Pons (tissue), 1 donor: Measurements from ENCODE around the gene CACNA2D3.

Experiments
- DNase-seq: peaks from one replicate; pipeline ENCODE4 v3.0.0-alpha.2; 2016; ENCODE audit warnings: low spot score

CACNA2D3 gene

GRCh38 chr3:54849360-54849759 lies 727.0 kb downstream of the CACNA2D3 start:
- no peak for DNase-seq

GRCh38 chr3:54850484-54851018 lies 728.2 kb downstream of the CACNA2D3 start:
- no peak for DNase-seq

GRCh38 chr3:54853573-54854404 lies 731.4 kb downstream of the CACNA2D3 start:
- DNase-seq = peak; percentile 60

- no peak for DNase-seq
Observed at GRCh38 chr3:54856271-54856670, 733.9 kb downstream of the CACNA2D3 start.

- DNase-seq = no peak
Observed at GRCh38 chr3:54857343-54857742, 735.0 kb downstream of the CACNA2D3 start.

- DNase-seq = no peak
Observed at GRCh38 chr3:54858093-54858785, 735.9 kb downstream of the CACNA2D3 start.

- no peak for DNase-seq
Observed at GRCh38 chr3:54859184-54859583, 736.8 kb downstream of the CACNA2D3 start.

- no peak for DNase-seq
Observed at GRCh38 chr3:54861248-54862067, 739.1 kb downstream of the CACNA2D3 start.

- DNase-seq = no peak
Observed at GRCh38 chr3:54862526-54862925, 740.2 kb downstream of the CACNA2D3 start.

GRCh38 chr3:54863366-54863765 lies 741.0 kb downstream of the CACNA2D3 start:
- no peak for DNase-seq

- DNase-seq = no peak
Observed at GRCh38 chr3:54863786-54864185, 741.4 kb downstream of the CACNA2D3 start.

- no peak for DNase-seq
Observed at GRCh38 chr3:54865316-54865715, 743.0 kb downstream of the CACNA2D3 start.

- DNase-seq = no peak
Observed at GRCh38 chr3:54866251-54866650, 743.9 kb downstream of the CACNA2D3 start.

- peak; percentile 83 for DNase-seq
Observed at GRCh38 chr3:54870423-54870822, 748.1 kb downstream of the CACNA2D3 start.

GRCh38 chr3:54871867-54872266 lies 749.5 kb downstream of the CACNA2D3 start:
- no peak for DNase-seq

- DNase-seq = no peak
Observed at GRCh38 chr3:54873059-54874010, 751.0 kb downstream of the CACNA2D3 start.

- no peak for DNase-seq
Observed at GRCh38 chr3:54874816-54875556, 752.6 kb downstream of the CACNA2D3 start.

GRCh38 chr3:54875596-54876268 lies 753.4 kb downstream of the CACNA2D3 start:
- no peak for DNase-seq

GRCh38 chr3:54876694-54877093 lies 754.3 kb downstream of the CACNA2D3 start:
- DNase-seq = no peak

- no peak for DNase-seq
Observed at GRCh38 chr3:54877730-54878129, 755.4 kb downstream of the CACNA2D3 start.
